Measurements from ENCODE around the gene TEX13B.

Gene TEX13B

DNA sequence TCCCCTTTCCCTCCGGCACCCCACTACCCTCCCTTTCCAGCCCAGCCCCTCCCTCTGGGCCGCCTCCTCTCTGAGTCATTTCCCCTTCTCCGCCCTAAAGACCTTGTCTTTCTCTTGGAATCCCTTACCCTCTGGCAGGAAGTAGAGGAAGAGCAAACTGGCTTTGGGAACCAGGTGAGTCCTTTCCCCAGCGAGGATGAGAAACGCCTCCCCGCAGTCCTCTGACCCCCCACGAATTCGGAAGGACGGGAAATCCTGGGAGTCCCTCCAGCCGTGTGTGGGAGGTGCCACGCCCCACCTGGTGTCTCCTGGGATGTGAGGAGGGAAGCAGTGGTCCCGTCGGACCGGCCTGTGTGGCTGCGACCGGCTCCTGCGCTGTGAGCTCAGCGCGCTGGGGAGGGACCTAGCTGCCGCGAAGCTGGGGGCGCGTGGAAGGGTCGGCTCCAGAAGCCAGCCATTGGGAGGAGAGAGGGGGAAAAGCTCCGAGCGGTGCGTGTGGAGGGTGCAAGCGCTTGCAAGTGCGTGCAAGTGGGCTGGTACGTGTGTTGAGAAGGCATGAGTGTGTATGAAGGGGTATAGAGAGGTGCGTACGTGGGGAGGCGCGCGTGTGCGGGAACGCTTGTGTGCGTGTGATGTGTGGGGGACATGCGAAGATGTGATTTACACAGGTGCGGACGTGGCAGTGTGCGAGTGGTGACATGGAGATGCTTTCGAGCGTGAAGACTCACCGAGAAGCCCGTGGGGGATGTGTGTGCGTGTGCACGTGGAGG is 46.3 kb downstream of the TEX13B start:
- DNase-seq, result no peak

DNA sequence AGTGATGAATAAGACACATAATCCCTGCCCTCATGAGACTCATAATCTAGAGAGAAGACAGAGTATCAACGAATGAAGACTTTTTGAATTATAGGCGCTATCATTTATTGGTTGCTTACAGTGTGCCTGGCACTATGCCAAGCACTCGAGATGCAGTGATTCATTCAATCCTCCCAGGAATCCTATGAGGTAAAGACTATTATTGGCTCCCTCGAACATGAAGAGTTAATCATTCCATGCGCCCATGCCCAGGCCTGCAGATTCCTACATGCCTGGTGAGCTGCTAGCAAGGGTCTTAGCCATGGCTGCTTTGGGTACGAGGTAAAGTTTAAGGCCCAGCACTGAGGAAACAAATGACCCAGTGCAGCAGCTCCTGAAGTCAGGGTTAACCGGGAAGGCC is 47.0 kb downstream of the TEX13B start:
- no peak for DNase-seq

DNA sequence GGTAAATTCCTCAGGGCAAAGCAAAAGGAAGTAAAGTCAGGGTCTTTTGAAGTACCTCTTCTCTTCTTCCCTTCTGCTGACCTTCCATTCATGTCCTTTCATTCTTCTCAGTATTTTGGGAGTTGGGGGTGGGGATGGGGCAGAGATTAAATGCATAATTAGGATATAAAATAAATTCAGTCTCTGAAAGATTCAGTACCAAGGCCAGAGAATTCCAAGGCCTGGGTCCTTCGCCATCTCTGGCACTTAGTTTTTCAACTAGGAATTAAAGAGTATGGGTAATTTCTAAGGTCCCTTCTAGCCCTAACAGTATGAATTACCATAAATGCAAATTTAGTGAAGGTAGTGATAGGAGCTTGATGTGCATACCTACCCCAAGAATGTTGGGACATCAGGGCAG is 47.9 kb downstream of the TEX13B start:
- DNase-seq, result no peak

Measured in activated T-cell treated with anti-CD3 and anti-CD28 coated beads, Interleukin-2, amount 50 U/mL, for 1 hour (primary cell).